AG10803 (cell line): Measurements from ENCODE around the gene SMARCB1.

Source experiments
- DNase-seq: peaks from one replicate; pipeline ENCODE4 v3.0.0; 2010; ENCODE audit warnings: low read depth
- H3K4me3 ChIP-seq: 2 replicates; pipeline ENCODE4 v1.5.1; 2011; ENCODE audit warnings: mild to moderate bottlenecking, low read length, control low read depth
- TF ChIP-seq, protein P1 (sequence below): conservative IDR thresholded peaks from 2 replicates; pipeline ENCODE4 v1.5.1; 2011; ENCODE audit warnings: mild to moderate bottlenecking, low read length, control low read depth, inconsistent platforms

The SMARCB1 gene

GRCh38 chr22:23774922-23775436, 11.8 kb upstream of the SMARCB1 start:
- no peak overlapping the region for H3K4me3 ChIP-seq
- TF ChIP-seq, protein P1, sequence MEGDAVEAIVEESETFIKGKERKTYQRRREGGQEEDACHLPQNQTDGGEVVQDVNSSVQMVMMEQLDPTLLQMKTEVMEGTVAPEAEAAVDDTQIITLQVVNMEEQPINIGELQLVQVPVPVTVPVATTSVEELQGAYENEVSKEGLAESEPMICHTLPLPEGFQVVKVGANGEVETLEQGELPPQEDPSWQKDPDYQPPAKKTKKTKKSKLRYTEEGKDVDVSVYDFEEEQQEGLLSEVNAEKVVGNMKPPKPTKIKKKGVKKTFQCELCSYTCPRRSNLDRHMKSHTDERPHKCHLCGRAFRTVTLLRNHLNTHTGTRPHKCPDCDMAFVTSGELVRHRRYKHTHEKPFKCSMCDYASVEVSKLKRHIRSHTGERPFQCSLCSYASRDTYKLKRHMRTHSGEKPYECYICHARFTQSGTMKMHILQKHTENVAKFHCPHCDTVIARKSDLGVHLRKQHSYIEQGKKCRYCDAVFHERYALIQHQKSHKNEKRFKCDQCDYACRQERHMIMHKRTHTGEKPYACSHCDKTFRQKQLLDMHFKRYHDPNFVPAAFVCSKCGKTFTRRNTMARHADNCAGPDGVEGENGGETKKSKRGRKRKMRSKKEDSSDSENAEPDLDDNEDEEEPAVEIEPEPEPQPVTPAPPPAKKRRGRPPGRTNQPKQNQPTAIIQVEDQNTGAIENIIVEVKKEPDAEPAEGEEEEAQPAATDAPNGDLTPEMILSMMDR: no peak
- DNase-seq: peak; percentile 77

GRCh38 chr22:23775779-23776375, 10.9 kb upstream of the SMARCB1 start:
- TF ChIP-seq, protein P1: no peak
- no peak overlapping the region for H3K4me3 ChIP-seq
- no peak for DNase-seq

- no peak for DNase-seq
- H3K4me3 ChIP-seq: no peak overlapping the region
- TF ChIP-seq, protein P1: no peak
Measured at GRCh38 chr22:23777776-23778576, 8.8 kb upstream of the SMARCB1 start.

- TF ChIP-seq, protein P1: no peak
- no peak overlapping the region for H3K4me3 ChIP-seq
- no peak for DNase-seq
Measured at GRCh38 chr22:23778577-23778900, 8.2 kb upstream of the SMARCB1 start.

DNA sequence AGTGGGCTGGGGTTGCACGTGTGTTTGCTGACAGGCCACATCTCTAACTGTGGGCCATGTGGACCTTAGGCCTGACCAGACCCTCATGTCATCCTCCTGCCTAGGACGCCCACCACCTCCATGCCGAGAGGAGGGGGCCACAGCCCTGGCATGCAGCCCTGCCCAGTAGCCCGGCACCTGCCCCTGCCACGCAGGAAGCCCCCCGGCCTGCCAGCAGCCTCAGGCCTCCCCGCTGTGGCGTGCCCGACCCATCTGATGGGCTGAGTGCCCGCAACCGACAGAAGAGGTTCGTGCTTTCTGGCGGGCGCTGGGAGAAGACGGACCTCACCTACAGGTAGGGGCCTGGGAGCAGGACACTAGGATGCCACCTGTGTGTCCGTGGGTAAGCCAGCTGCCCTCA, 7.7 kb upstream of the SMARCB1 start:
- TF ChIP-seq, protein P1: no peak

GRCh38 chr22:23779731-23780130, 7.0 kb upstream of the SMARCB1 start:
- H3K4me3 ChIP-seq: no peak overlapping the region
- no peak for DNase-seq
- TF ChIP-seq, protein P1: no peak

More for the DNA sequence above, 7.7 kb upstream of the SMARCB1 start:
- no peak overlapping the region for H3K4me3 ChIP-seq
- no peak for DNase-seq
